GM10266 (cell line): ENCODE results near the gene FOXD4L5.
"Not testable (repeated sequence)": the region's sequence is repeated elsewhere in the genome, so short reads cannot be mapped to it uniquely, and the experiment has no call there.

Experiments
- DNase-seq: peaks from one replicate; pipeline ENCODE4 v3.0.0; 2012; ENCODE audit errors: extremely low spot score

The FOXD4L5 gene

GRCh38 chr9:65285109-65285508, at the start of gene FOXD4L5:
Gene FOXD4L5, minus strand, starts transcription at chr9:65285209. Its CDS starts 832 bp downstream, at chr9:65284377.
- not testable (repeated sequence) for DNase-seq

- not testable (repeated sequence) for DNase-seq
Measured at GRCh38 chr9:65283943-65284342, 1.1 kb downstream of the FOXD4L5 start.

- not testable (repeated sequence) for DNase-seq
Measured at GRCh38 chr9:65282976-65283375, 2.0 kb downstream of the FOXD4L5 start.
